ENCODE results near the gene RASGRP3.

DNA sequence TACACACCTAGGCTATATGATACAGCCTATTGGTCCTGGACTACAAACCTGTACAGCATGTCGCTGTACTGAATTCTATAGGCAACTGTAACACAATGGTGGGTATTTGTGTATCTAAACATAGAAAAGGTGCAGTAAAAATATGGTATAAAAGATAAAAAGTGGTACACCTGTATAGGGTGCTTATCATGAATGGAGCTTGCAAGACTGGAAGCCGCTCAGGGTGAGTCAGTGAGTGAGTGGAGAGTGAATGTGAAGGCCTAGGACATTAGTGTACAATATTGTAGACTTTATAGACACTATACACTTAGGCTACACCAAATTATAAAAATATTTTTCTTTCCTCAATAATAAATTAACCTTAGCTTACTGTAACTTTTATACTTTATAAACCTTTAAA is 41.8 kb downstream of the RASGRP3 start:
- TF ChIP-seq ZNF274 (IDR thresholded peaks at IDR 0.05; ENCODE audit: low read depth, low read length) (no peak), SUZ12 (IDR thresholded peaks at IDR 0.05; ENCODE audit: extremely low read depth, insufficient read depth, insufficient read length) (no peak)

All from NT2/D1 (cell line).